ENCODE results near the gene KPTN. TPM values are rescaled to one million over a fixed set of nuclear protein-coding genes. Genes with fewer than 3 reads are reported as not detected.

KPTN gene
- total and polyA plus RNA-seq, 2 donors (not counting 1 experiment from before 2014, with no cell fraction given): 5.3 to 6.9 TPM

- H3K4me1 ChIP-seq (ENCODE audit: control insufficient read depth, extremely low read depth, insufficient read depth, low read length): peaks cover 25% of the 10 kb centered on the region
- no peaks in the 10 kb centered on the region for H3K9me3 ChIP-seq (ENCODE audit: control insufficient read depth, insufficient read depth, low read depth, low read length)
- H3K9ac ChIP-seq (ENCODE audit: insufficient read depth, low read length): no peak overlapping the region
Observed at GRCh38 chr19:47507924-47508553, 24.0 kb upstream of the KPTN start.

GRCh38 chr19:47507012-47507411 is 23.0 kb upstream of the KPTN start:
- H2AFZ ChIP-seq (ENCODE audit: low read length): no peak overlapping the region
- H3K9me3 ChIP-seq (ENCODE audit: control insufficient read depth, insufficient read depth, low read depth, low read length): no peaks in the 10 kb centered on the region
- peaks cover 16% of the 10 kb centered on the region for H3K4me1 ChIP-seq (ENCODE audit: control insufficient read depth, extremely low read depth, insufficient read depth, low read length)
- H3K4me2 ChIP-seq (ENCODE audit: extremely low read depth, insufficient read depth, low read length): no peak overlapping the region
- H3K79me2 ChIP-seq (ENCODE audit: control insufficient read depth, insufficient read depth, low read length): peaks cover 60% of the 10 kb centered on the region
- TF ChIP-seq EZH2 (IDR thresholded peaks at IDR 0.05; ENCODE audit: low read length, missing control alignments): no peak
- no peak for TF ChIP-seq CTCF (conservative IDR thresholded peaks at IDR 0.05 in 1 of 2, IDR thresholded peaks at IDR 0.05 in 1 of 2; ENCODE audit: low read depth in 1 of 2, low read length in 2 of 2)
- no peak overlapping the region for H3K9ac ChIP-seq (ENCODE audit: insufficient read depth, low read length)
- no peak overlapping the region for H3K4me3 ChIP-seq (replicated peaks in 1 of 4; ENCODE audit: control extremely low read depth in 1 of 4, insufficient read depth in 1 of 4, low read depth in 3 of 4, low read length in 4 of 4)
- H3K27ac ChIP-seq (ENCODE audit: insufficient read depth, low read length): no peak overlapping the region
- H3K27me3 ChIP-seq (ENCODE audit: control insufficient read depth, insufficient read depth, low read length): no peaks in the 10 kb centered on the region
- no peak for DNase-seq (ENCODE audit: low read depth in 2 of 2)
- peaks cover 6% of the 10 kb centered on the region for H3K36me3 ChIP-seq (ENCODE audit: control insufficient read depth, insufficient read depth, low read length)
- H4K20me1 ChIP-seq (ENCODE audit: control insufficient read depth, extremely low read depth, insufficient read depth, low read length): no peaks in the 10 kb centered on the region

More at GRCh38 chr19:47507924-47508553, 24.0 kb upstream of the KPTN start:
- Histone ChIP-seq H4K20me1 (ENCODE audit: control insufficient read depth, extremely low read depth, insufficient read depth, low read length) (no peaks in the 10 kb centered on the region), H2AFZ (ENCODE audit: low read length) (no peak overlapping the region), H3K4me3 (replicated peaks in 1 of 4; ENCODE audit: control extremely low read depth in 1 of 4, insufficient read depth in 1 of 4, low read depth in 3 of 4, low read length in 4 of 4) (no peak overlapping the region), H3K36me3 (ENCODE audit: control insufficient read depth, insufficient read depth, low read length) (peaks cover 4% of the 10 kb centered on the region), H3K27ac (ENCODE audit: insufficient read depth, low read length) (no peak overlapping the region), H3K79me2 (ENCODE audit: control insufficient read depth, insufficient read depth, low read length) (peaks cover 70% of the 10 kb centered on the region), H3K27me3 (ENCODE audit: control insufficient read depth, insufficient read depth, low read length) (no peaks in the 10 kb centered on the region), H3K4me2 (ENCODE audit: extremely low read depth, insufficient read depth, low read length) (no peak overlapping the region)
- no peak for TF ChIP-seq EZH2 (IDR thresholded peaks at IDR 0.05; ENCODE audit: low read length, missing control alignments)
- no peak for TF ChIP-seq CTCF (conservative IDR thresholded peaks at IDR 0.05 in 1 of 2, IDR thresholded peaks at IDR 0.05 in 1 of 2; ENCODE audit: low read depth in 1 of 2, low read length in 2 of 2)
- no peak for DNase-seq (ENCODE audit: low read depth in 2 of 2)

- peaks cover 12% of the 10 kb centered on the region for H3K4me1 ChIP-seq (ENCODE audit: control insufficient read depth, extremely low read depth, insufficient read depth, low read length)
- peaks cover 7% of the 10 kb centered on the region for H3K36me3 ChIP-seq (ENCODE audit: control insufficient read depth, insufficient read depth, low read length)
- H3K27ac ChIP-seq (ENCODE audit: insufficient read depth, low read length): no peak overlapping the region
- H3K27me3 ChIP-seq (ENCODE audit: control insufficient read depth, insufficient read depth, low read length): no peaks in the 10 kb centered on the region
- no peaks in the 10 kb centered on the region for H4K20me1 ChIP-seq (ENCODE audit: control insufficient read depth, extremely low read depth, insufficient read depth, low read length)
- peaks cover 55% of the 10 kb centered on the region for H3K79me2 ChIP-seq (ENCODE audit: control insufficient read depth, insufficient read depth, low read length)
- DNase-seq (ENCODE audit: low read depth in 2 of 2): no peak
- H3K4me2 ChIP-seq (ENCODE audit: extremely low read depth, insufficient read depth, low read length): no peak overlapping the region
- TF ChIP-seq CTCF (conservative IDR thresholded peaks at IDR 0.05 in 1 of 2, IDR thresholded peaks at IDR 0.05 in 1 of 2; ENCODE audit: low read depth in 1 of 2, low read length in 2 of 2) (no peak), EZH2 (IDR thresholded peaks at IDR 0.05; ENCODE audit: low read length, missing control alignments) (no peak)
- no peak overlapping the region for H3K9ac ChIP-seq (ENCODE audit: insufficient read depth, low read length)
- no peaks in the 10 kb centered on the region for H3K9me3 ChIP-seq (ENCODE audit: control insufficient read depth, insufficient read depth, low read depth, low read length)
- no peak overlapping the region for H3K4me3 ChIP-seq (replicated peaks in 1 of 4; ENCODE audit: control extremely low read depth in 1 of 4, insufficient read depth in 1 of 4, low read depth in 3 of 4, low read length in 4 of 4)
- no peak overlapping the region for H2AFZ ChIP-seq (ENCODE audit: low read length)
Observed at GRCh38 chr19:47506459-47506858, 22.4 kb upstream of the KPTN start.

Data from fibroblast of lung (primary cell).